ENCODE measurements around the gene ACTR6.

The ACTR6 gene

GRCh38 chr12:100156731-100157426, 43.7 kb upstream of the ACTR6 start:
- H3K27ac ChIP-seq (ENCODE audit: poor library complexity, severe bottlenecking): no peak overlapping the region
- DNase-seq (ENCODE audit: low spot score) (no peak), ATAC-seq (ENCODE audit: low read depth) (no peak; the same call in 2 of the 3 replicates)
- H3K27me3 ChIP-seq (ENCODE audit: insufficient read depth, poor library complexity, severe bottlenecking): no peaks in the 10 kb centered on the region
- no peaks in the 10 kb centered on the region for H3K9me3 ChIP-seq (ENCODE audit: severe bottlenecking)
- TF ChIP-seq CTCF (IDR thresholded peaks at IDR 0.05; ENCODE audit: poor library complexity, severe bottlenecking): no peak
- no peaks in the 10 kb centered on the region for H3K36me3 ChIP-seq (ENCODE audit: low read depth)
- H3K4me3 ChIP-seq (ENCODE audit: severe bottlenecking): no peak overlapping the region
- no peaks in the 10 kb centered on the region for H3K4me1 ChIP-seq (ENCODE audit: insufficient read depth, poor library complexity, severe bottlenecking)

GRCh38 chr12:100157427-100157821, 43.2 kb upstream of the ACTR6 start:
- Histone ChIP-seq H3K9me3 (ENCODE audit: severe bottlenecking) (no peaks in the 10 kb centered on the region), H3K4me3 (ENCODE audit: severe bottlenecking) (no peak overlapping the region)

GRCh38 chr12:100158535-100158934, 42.1 kb upstream of the ACTR6 start:
- no peak for DNase-seq (ENCODE audit: low spot score)
- no peak for TF ChIP-seq CTCF (IDR thresholded peaks at IDR 0.05; ENCODE audit: poor library complexity, severe bottlenecking)

More at GRCh38 chr12:100157427-100157821, 43.2 kb upstream of the ACTR6 start:
- ATAC-seq (ENCODE audit: low read depth) (no peak), DNase-seq (ENCODE audit: low spot score) (no peak)
- Histone ChIP-seq H3K4me1 (ENCODE audit: insufficient read depth, poor library complexity, severe bottlenecking) (no peaks in the 10 kb centered on the region), H3K36me3 (ENCODE audit: low read depth) (no peaks in the 10 kb centered on the region), H3K27me3 (ENCODE audit: insufficient read depth, poor library complexity, severe bottlenecking) (no peaks in the 10 kb centered on the region), H3K27ac (ENCODE audit: poor library complexity, severe bottlenecking) (no peak overlapping the region)
- no peak for TF ChIP-seq CTCF (IDR thresholded peaks at IDR 0.05; ENCODE audit: poor library complexity, severe bottlenecking)

GRCh38 chr12:100159391-100160104, 41.1 kb upstream of the ACTR6 start:
- Histone ChIP-seq H3K4me1 (ENCODE audit: insufficient read depth, poor library complexity, severe bottlenecking) (no peaks in the 10 kb centered on the region), H3K36me3 (ENCODE audit: low read depth) (no peaks in the 10 kb centered on the region), H3K4me3 (ENCODE audit: severe bottlenecking) (no peak overlapping the region), H3K9me3 (ENCODE audit: severe bottlenecking) (no peaks in the 10 kb centered on the region), H3K27ac (ENCODE audit: poor library complexity, severe bottlenecking) (no peak overlapping the region), H3K27me3 (ENCODE audit: insufficient read depth, poor library complexity, severe bottlenecking) (no peaks in the 10 kb centered on the region)
- no peak for DNase-seq (ENCODE audit: low spot score)
- no peak for ATAC-seq (ENCODE audit: low read depth)
- no peak for TF ChIP-seq CTCF (IDR thresholded peaks at IDR 0.05; ENCODE audit: poor library complexity, severe bottlenecking)

More at GRCh38 chr12:100158535-100158934, 42.1 kb upstream of the ACTR6 start:
- Histone ChIP-seq H3K27ac (ENCODE audit: poor library complexity, severe bottlenecking) (no peak overlapping the region), H3K4me1 (ENCODE audit: insufficient read depth, poor library complexity, severe bottlenecking) (no peaks in the 10 kb centered on the region), H3K9me3 (ENCODE audit: severe bottlenecking) (no peaks in the 10 kb centered on the region), H3K27me3 (ENCODE audit: insufficient read depth, poor library complexity, severe bottlenecking) (no peaks in the 10 kb centered on the region), H3K4me3 (ENCODE audit: severe bottlenecking) (no peak overlapping the region), H3K36me3 (ENCODE audit: low read depth) (no peaks in the 10 kb centered on the region)
- ATAC-seq (ENCODE audit: low read depth): no peak

Data from RWPE2 (cell line).